Left kidney (tissue), 1 donor: ENCODE results near the gene BTG3. TPM values are rescaled to one million over a fixed set of nuclear protein-coding genes. Genes with fewer than 3 reads are reported as not detected.

Experiments used
- polyA plus RNA-seq: library from polyadenylated mRNA; unstranded; fragments of 120-200 nt; gene quantifications from one replicate; pipeline ENCODE4 v1.2.1, GENCODE V29; 2013; ENCODE audit not compliant: insufficient read length

BTG3 gene
- polyA plus RNA-seq, 1 donor: 44.7 TPM

Other genes with a start within 250 kb of the BTG3 start
- 43.2 TPM for gene CXADR, start 99.9 kb downstream of the BTG3 start, polyA plus RNA-seq
- gene C21orf91, start 206.5 kb upstream of the BTG3 start, polyA plus RNA-seq: 29.4 TPM